ENCODE results near the gene DNMBP.

GRCh38 chr10:99895867-99896266, 113.9 kb downstream of the DNMBP start:
- TF ChIP-seq CTCF (conservative IDR thresholded peaks at IDR 0.05) (no peak), ZFX (IDR thresholded peaks at IDR 0.05) (no peak)
